GM12891 (cell line): Measurements from ENCODE around the gene CABYR.

ENCODE experiments used
- POLR2A ChIP-seq: IDR thresholded peaks from 2 replicates; pipeline ENCODE4 v1.6.1; 2011; ENCODE audit warnings: low read depth, low read length, control low read depth
- POLR2AphosphoS5 ChIP-seq: IDR thresholded peaks from 2 replicates; pipeline ENCODE4 v1.6.1; 2011; ENCODE audit warnings: low read depth, low read length, control low read depth
- TAF1 ChIP-seq: IDR thresholded peaks from 2 replicates; pipeline ENCODE4 v1.6.1; 2011; ENCODE audit warnings: low read depth, low read length, control low read depth

GRCh38 chr18:24189664-24190346 is 50.9 kb downstream of the CABYR start:
- TF ChIP-seq POLR2A (no peak), TAF1 (no peak), POLR2AphosphoS5 (no peak)
